Osteocyte (in vitro differentiated cells): ENCODE measurements around the gene GDPGP1. TPM values are rescaled to one million over a fixed set of nuclear protein-coding genes. Genes with fewer than 3 reads are reported as not detected.

ENCODE experiments used
- DNase-seq: peaks from one replicate; pipeline ENCODE4 v3.0.0; 2021; ENCODE audit warnings: mixed read lengths; ENCODE audit not compliant: unreplicated experiment; ENCODE audit errors: extremely low spot score
- H3K27ac Mint-ChIP-seq: one replicate; pipeline ENCODE4 v1.8.0; 2021; ENCODE audit warnings: mild to moderate bottlenecking, mixed read lengths; ENCODE audit not compliant: unreplicated experiment
- H3K27me3 Mint-ChIP-seq: one replicate; pipeline ENCODE4 v1.8.0; 2021; ENCODE audit warnings: mixed read lengths; ENCODE audit not compliant: unreplicated experiment
- H3K36me3 Mint-ChIP-seq: one replicate; pipeline ENCODE4 v1.8.0; 2021; ENCODE audit warnings: mixed read lengths; ENCODE audit not compliant: unreplicated experiment
- H3K4me1 Mint-ChIP-seq: one replicate; pipeline ENCODE4 v1.8.0; 2021; ENCODE audit warnings: mixed read lengths; ENCODE audit not compliant: unreplicated experiment
- H3K4me3 Mint-ChIP-seq: one replicate; pipeline ENCODE4 v1.8.0; 2021; ENCODE audit warnings: mild to moderate bottlenecking, moderate library complexity, mixed read lengths; ENCODE audit not compliant: unreplicated experiment
- H3K9me3 Mint-ChIP-seq: one replicate; pipeline ENCODE4 v1.8.0; 2021; ENCODE audit warnings: mixed read lengths; ENCODE audit not compliant: unreplicated experiment
- CTCF ChIP-seq: fragments of 200-600 bp; sonication (generic); IDR thresholded peaks from 2 replicates; pipeline ENCODE4 v1.5.0; 2021; ENCODE audit warnings: antibody characterized with exemption, mild to moderate bottlenecking, moderate library complexity
- total RNA-seq: library from RNA; stranded (reverse); gene quantifications from 2 replicates; pipeline ENCODE4 v1.2.1, GENCODE V29; 2021

The GDPGP1 gene
- total RNA-seq, 1 donor from 2014 or later, result 6.6 TPM

- no peak for TF ChIP-seq CTCF
Observed at GRCh38 chr15:90239371-90239770, 5.4 kb downstream of the GDPGP1 start.

GRCh38 chr15:90240856-90241255, 6.8 kb downstream of the GDPGP1 start:
- no peaks in the 10 kb centered on the region for H3K4me1 Mint-ChIP-seq
- H3K27ac Mint-ChIP-seq, result no peak overlapping the region
- H3K27me3 Mint-ChIP-seq, result no peaks in the 10 kb centered on the region
- no peak overlapping the region for H3K4me3 Mint-ChIP-seq
- TF ChIP-seq CTCF, result no peak
- peaks cover 10% of the 10 kb centered on the region for H3K36me3 Mint-ChIP-seq
- no peak for DNase-seq
- no peaks in the 10 kb centered on the region for H3K9me3 Mint-ChIP-seq

More at GRCh38 chr15:90239371-90239770, 5.4 kb downstream of the GDPGP1 start:
- no peak for DNase-seq
- no peaks in the 10 kb centered on the region for H3K27me3 Mint-ChIP-seq
- H3K27ac Mint-ChIP-seq, result no peak overlapping the region
- H3K4me3 Mint-ChIP-seq, result no peak overlapping the region
- peaks cover 8% of the 10 kb centered on the region for H3K4me1 Mint-ChIP-seq
- no peaks in the 10 kb centered on the region for H3K9me3 Mint-ChIP-seq
- peaks cover 10% of the 10 kb centered on the region for H3K36me3 Mint-ChIP-seq

- Mint-ChIP-seq H3K36me3 (peaks cover 10% of the 10 kb centered on the region), H3K9me3 (no peaks in the 10 kb centered on the region), H3K4me3 (no peak overlapping the region), H3K27ac (no peak overlapping the region), H3K27me3 (no peaks in the 10 kb centered on the region), H3K4me1 (no peaks in the 10 kb centered on the region)
- no peak for DNase-seq
- no peak for TF ChIP-seq CTCF
Observed at GRCh38 chr15:90241343-90242192, 7.6 kb downstream of the GDPGP1 start.

GRCh38 chr15:90243943-90244639, 10.1 kb downstream of the GDPGP1 start:
- Mint-ChIP-seq H3K27ac (no peak overlapping the region), H3K36me3 (peaks cover 3% of the 10 kb centered on the region), H3K27me3 (no peaks in the 10 kb centered on the region), H3K4me1 (no peaks in the 10 kb centered on the region), H3K4me3 (no peak overlapping the region), H3K9me3 (no peaks in the 10 kb centered on the region)
- no peak for DNase-seq
- TF ChIP-seq CTCF, result no peak

- Mint-ChIP-seq H3K27me3 (no peaks in the 10 kb centered on the region), H3K36me3 (no peaks in the 10 kb centered on the region), H3K4me3 (peak overlapping the region; percentile 76), H3K4me1 (peaks cover 6% of the 10 kb centered on the region), H3K27ac (peak overlapping the region; percentile 50), H3K9me3 (no peaks in the 10 kb centered on the region)
- TF ChIP-seq CTCF, result no peak
- no peak for DNase-seq
Observed at GRCh38 chr15:90248789-90249202, 14.8 kb downstream of the GDPGP1 start.
